Gastrocnemius medialis (tissue), 4 donors: Measurements from ENCODE around the gene EXOC2.

Source experiments
- POLR2A ChIP-seq, 2 donors: fragments of 450-650 bp; IDR thresholded peaks; one replicate each; pipeline ENCODE4 v1.6.1; 2017; ENCODE audit warnings: antibody characterized with exemption in 2 of 2, mild to moderate bottlenecking in 2 of 2, moderate library complexity in 2 of 2
- TF ChIP-seq, protein P1 (sequence below), 5 experiments: fragments of 450-650 bp in 3 of 5; fragments of 200-600 bp in 2 of 5; sonication (generic) in 2 of 5; IDR thresholded peaks in 4 of 5; conservative IDR thresholded peaks in 1 of 5; 1 replicate in 4 of 5; 2 replicates in 1 of 5; pipeline ENCODE4 v1.5.1; 2016 to 2019; ENCODE audit warnings: antibody characterized with exemption in 5 of 5, mild to moderate bottlenecking in 3 of 5, moderate library complexity in 3 of 5

GRCh38 chr6:449486-450419 lies 243.2 kb downstream of the EXOC2 start:
- TF ChIP-seq, protein P1, sequence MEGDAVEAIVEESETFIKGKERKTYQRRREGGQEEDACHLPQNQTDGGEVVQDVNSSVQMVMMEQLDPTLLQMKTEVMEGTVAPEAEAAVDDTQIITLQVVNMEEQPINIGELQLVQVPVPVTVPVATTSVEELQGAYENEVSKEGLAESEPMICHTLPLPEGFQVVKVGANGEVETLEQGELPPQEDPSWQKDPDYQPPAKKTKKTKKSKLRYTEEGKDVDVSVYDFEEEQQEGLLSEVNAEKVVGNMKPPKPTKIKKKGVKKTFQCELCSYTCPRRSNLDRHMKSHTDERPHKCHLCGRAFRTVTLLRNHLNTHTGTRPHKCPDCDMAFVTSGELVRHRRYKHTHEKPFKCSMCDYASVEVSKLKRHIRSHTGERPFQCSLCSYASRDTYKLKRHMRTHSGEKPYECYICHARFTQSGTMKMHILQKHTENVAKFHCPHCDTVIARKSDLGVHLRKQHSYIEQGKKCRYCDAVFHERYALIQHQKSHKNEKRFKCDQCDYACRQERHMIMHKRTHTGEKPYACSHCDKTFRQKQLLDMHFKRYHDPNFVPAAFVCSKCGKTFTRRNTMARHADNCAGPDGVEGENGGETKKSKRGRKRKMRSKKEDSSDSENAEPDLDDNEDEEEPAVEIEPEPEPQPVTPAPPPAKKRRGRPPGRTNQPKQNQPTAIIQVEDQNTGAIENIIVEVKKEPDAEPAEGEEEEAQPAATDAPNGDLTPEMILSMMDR (IDR thresholded peaks at IDR 0.05 in 4 of 5, conservative IDR thresholded peaks at IDR 0.05 in 1 of 5): no peak
- TF ChIP-seq POLR2A (IDR thresholded peaks at IDR 0.05): no peak
